Dermis microvascular lymphatic vessel endothelial cell (primary cell): Measurements from ENCODE around the gene PFKFB2. TPM values are rescaled to one million over a fixed set of nuclear protein-coding genes. Genes with fewer than 3 reads are reported as not detected.
"Not testable (repeated sequence)": the region's sequence is repeated elsewhere in the genome, so short reads cannot be mapped to it uniquely, and the experiment has no call there.

Experiments used
- DNase-seq, 2 donors: peaks; one replicate each; pipeline versions ENCODE4 v3.0.0 to v3.0.0-alpha.2; 2010; ENCODE audit warnings: low read depth in 2 of 2
- total RNA-seq: library from RNA; depleted of rRNA; stranded (reverse); fragments of >200 nt; gene quantifications from 2 replicates; pipeline ENCODE4 v1.2.1, GENCODE V29; 2014

PFKFB2 gene
- total RNA-seq, 1 donor from 2014 or later, result 0.90 TPM

DNA sequence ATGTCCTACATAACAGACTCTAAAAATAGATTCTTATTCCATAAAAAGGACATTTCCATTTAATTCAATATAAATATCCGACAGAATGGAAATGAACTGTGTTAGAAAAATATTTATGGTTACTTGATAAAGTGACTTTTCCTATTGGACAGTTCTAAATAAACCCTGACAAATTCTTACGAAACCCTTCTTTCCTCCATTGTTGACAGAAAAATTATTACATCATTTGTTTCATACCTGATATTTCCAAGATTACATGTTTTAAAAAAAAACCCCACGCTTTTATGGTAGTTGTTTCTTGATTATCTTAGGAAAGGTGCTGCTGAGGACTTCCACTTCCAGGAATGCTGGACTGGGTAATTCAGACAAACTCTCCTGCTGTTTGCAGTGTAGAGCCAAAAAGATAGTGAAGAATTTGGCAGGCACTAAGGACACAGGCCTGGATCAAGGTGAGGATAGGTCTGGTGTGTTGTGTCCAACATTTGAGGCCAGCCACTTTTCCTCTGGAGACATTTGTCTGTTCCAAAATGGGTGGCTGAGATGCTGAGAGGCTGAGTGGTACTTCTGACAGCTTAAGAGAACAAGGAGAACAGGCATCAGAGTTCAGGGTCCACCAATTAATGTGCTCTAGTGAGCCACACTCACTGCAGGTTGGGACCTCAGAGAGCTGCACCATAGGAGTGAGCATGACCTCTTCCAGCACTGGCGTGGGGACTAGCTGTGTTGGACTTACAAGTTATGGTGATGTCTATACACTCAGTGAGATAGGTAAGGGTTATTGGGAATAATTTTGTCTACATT is 13.5 kb upstream of the PFKFB2 start:
- DNase-seq, result no peak

DNA sequence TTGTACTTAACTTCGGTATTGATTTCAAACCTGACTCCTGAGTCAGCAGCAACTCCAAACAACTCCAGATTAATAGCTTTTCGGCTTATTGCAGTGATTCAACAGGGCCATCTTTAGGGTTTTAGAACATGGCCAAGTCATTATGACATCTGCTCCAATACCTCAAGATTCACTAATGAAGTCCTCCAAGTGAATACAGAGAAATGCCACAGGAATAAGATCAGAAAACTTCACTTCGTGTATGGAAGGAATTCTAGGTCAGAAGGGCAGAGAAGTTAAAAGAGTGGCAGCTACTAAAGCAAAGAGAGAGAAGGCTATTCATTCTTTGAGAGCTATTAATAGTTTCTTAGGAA is 12.9 kb upstream of the PFKFB2 start:
- DNase-seq, result no peak

DNA sequence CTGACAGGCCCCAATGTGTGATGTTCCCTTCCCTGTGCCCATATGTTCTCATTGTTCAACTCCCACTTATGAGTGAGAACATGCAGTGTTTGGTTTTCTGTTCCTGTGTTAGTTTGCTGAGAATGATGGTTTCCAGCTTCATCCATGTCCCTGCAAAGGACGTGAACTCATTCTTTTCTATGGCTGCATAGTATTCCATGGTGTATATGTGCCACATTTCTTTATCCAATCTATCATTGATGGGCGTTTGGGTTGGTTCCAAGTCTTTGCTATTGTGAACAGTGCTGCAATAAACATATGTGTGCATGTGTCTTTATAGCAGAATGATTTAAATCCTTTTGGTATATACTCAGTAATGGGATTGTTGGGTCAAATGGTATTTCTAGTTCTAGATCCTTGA is 11.7 kb upstream of the PFKFB2 start:
- DNase-seq, result not testable (repeated sequence)

DNA sequence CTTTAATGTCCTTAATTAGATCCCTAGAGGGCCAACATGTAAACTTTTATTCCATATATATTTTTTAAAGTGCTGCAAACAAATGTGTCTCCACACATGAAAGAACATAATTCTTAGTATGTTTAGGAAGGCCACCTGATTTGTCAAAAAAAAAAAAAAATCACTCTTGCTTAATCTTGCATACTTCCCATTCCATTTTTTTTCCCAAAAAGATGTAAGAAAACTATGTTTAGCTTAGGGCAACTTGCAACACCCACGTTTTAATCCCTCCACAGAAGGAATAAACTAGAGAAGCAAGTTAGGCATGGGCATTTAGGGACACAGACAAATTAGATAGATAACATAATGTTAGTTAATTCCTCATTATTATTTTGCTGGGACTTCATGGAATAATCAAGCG is 7.6 kb upstream of the PFKFB2 start:
- no peak for DNase-seq

DNA sequence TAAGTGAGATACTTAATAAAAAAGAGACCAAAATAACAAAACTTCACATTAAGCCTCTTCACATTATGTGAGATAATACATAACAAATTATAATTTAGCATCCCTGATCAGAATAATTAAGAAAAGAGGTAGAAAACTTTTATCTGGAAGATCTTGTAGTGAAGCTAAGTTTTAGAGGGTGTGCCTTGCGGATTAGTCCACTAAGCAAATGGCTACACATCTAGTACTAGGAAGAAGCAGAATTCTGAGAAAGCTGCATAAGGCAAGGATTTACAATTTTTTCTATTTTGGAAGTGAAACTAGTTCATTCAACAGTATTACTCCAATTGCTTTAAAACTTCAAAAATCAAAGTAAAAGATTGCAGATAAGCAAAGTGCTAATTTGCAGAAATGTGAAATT is 5.6 kb upstream of the PFKFB2 start:
- DNase-seq, result no peak

DNA sequence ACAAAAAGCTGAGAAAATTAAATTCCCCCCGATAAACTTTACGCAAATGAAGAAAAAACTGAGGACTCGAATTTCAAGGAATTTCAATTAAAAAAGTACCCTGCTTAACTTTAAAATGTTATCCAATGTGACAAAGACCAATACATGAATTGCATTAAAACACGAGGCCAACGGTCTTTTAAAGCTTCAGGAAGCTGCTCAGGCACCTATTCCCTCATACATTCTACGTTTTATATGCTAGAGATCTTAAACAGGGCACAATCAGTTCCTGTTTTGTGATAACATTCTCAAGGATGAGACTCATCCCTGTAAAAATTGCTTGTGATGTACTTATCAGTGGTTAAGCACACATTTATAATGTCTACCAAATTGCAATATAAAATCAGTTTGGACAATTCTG is 5.0 kb upstream of the PFKFB2 start:
- DNase-seq, result no peak

DNA sequence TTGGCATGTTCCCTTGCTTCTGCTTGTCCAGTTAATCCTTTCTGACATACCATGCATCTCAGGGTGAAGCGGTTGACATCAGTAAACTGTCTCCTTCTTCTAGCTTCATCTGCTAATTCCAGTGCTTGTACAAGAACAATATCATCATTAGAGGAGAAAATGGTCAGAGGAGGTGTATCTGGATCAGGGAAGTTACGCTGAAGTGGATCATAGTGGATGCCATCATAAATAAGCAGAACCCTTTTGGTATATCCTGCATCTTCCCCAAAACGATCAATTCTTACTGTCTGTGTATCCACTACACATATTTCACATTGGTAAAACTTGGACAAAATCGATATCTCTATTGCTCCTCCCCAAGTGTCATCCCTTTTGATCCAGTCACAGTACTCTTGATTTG is 4.0 kb upstream of the PFKFB2 start:
- DNase-seq, result no peak

DNA sequence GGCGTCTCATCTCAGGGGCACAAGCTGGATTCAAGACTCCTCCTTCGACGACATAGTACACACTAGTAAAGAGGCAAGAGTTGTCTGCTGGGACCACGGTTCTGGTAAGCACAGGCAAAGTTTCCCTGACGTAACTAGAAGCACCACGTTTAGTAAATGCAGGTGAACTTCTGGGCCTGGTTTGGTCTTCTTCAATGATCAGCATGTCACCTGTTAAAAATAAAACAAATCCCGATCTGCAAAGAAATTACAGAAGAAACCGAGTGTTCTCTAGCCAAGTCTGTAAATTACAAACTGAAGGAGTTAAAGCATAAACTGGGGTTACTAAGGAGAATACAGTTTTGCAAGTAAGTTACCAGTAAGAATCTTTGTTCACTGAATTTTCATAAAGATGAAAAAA is 3.6 kb upstream of the PFKFB2 start:
- DNase-seq, result no peak

DNA sequence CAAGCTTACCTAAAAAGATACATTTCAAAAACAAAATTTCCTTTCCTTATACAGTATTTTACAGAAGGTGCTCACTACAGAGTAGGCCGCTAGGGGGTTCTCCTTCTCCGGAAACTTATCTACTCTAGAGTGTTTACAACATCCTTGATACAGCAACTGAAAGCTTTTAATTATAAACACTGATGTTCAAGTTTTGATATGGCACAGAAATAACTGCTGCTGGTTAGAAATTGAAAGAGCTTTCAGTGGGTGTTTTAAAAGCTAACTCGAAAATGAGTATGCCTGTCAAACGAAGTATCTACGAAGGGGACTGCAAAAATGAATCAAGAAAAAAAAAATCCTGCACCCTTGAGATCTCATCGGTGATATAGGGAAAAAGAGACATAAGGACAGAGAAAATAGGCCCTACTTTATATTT is 3.1 kb upstream of the PFKFB2 start:
- DNase-seq, result peak; percentile 21 to 59

DNA sequence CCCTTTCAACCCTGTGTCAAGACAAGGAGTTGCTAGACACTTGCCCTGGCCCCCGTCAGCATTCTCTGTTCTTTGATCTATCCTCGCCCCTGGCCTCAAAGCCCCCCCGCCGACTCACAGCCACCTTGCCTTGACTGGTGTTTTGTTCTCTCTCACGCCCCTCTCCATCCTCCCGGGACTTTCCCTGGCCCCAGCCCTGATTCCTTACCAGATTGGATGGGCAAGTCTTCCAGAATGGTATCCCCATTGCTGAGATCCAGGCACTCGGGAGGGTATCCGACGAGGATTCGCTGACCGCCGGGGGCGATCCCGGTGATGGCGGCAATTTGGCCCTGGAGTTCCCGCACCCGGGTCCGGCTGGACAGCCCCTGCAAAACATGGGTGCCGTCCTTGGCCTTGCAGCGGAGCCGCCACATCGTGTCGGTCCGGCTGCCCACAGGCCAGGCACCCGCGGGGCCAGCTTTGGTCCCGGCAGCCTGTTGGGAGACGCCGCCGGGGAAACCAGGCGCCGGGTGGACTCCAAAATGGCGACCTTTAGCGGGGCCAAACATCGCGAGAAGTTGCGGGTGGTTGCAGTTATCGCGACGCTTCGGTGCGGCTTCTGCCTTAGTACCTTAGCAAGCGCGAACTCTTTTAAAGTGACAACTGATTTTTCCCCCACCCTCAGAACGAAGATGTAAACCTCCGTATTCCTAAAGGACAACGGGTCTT is 2.4 kb upstream of the PFKFB2 start:
- peak; percentile 81 to 85 for DNase-seq

DNA sequence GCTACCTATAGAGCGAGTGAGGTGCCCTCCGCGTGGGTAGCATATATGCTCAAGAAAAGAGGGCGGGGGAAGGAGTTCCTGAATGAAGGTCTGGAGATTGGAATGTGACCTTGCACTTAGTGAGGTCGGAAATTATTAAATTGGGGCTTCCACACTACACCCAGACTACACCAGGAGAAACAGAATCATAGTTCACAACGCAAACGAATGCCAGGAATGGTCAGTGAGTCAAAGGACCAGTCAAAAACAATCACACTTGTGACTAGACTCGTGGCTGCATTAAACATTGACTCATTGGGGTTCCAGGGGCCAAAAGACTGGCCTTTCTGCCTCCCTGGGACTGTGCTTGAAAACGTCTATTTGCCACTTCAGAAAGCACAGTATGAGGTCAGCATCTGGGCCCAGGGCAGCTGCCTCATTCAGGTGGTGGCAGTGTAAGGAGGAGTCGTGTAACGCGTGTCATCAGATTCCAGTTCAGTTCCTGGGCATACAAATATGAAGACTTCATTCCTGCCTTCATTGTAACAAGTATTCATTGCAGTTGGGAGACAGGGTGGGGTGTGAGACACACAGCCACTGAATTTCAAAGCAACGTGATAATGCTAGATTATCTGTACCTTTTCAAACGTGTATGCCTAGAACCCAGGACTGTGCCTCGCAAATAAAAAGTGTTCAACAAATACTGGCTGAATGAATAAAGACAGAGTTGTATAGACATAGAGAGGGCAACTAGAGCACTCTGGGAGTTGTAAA is 1.7 kb upstream of the PFKFB2 start, which contains the start of gene YOD1:
TSS of gene YOD1 (minus strand) at position 18 of the 753 bp plus-strand sequence. CDS start 178 bp downstream, outside the sequence.
- DNase-seq, result peak in 1 of 2 donors; percentile 2

DNA sequence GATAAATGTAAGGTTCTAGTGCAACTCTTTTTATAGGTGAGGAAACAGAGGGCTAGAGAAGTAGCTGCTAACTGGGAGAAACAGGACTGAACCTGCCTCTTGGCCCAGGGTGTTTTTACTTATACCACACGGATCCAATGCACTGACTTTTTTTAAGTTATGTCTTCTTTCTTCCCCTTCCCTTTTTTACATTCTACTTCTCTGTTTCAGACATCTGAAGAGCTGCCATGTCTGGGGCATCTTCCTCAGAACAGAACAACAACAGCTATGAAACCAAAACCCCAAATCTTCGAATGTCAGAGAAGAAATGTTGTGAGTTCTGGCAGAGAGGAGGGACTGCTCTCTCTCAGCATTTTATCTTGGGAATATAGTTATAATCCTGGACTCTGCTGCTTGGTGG is 1.4 kb downstream of the PFKFB2 start:
- DNase-seq, result no peak

DNA sequence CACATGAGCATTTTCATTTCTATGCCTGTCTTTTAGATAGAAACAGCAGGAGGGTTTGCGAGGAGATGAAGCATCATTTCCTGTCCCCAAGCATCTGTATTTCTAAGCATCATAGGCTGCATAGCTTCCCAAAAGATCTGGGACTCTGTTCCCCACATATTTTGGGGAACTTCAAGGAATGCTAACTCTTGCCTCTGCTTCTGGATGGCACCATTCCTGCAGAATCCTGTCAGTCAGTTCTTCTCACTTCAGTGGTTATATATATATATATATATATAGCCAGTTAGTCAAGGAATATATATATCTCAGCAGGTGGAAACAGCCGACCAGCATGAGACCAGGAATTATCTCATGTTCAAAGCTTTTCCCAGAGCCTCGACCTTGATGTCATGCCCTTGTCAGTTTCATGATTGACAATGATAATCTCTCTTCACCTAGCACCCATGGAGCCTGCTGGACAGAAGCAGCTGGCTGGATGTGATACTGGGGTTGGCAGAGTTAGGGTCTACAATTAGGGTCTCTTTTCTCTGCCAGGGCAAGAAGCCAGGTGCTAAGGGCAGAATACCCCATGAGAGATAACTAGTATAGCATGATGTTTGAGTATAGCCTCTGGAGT is 2.4 kb downstream of the PFKFB2 start:
- DNase-seq, result no peak

DNA sequence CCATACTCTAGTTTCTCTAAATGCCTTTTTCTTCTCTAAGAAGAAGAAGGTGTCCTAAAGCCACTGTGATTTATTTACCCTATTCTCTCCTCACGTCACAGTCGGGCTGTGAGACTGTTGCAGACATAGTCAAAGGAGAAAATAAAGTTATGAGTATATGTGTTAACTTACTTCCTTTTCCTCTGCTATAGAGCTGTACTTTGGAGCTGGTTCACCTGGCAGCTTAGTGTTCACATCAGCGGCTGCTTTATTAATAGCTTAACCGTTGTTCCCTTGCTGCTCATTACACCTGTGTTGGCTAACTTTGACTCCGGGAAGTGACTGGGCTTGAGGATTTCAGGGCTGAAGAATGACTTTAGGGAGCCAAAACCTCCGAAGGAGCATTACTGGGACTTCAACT is 3.6 kb downstream of the PFKFB2 start:
- DNase-seq, result no peak

DNA sequence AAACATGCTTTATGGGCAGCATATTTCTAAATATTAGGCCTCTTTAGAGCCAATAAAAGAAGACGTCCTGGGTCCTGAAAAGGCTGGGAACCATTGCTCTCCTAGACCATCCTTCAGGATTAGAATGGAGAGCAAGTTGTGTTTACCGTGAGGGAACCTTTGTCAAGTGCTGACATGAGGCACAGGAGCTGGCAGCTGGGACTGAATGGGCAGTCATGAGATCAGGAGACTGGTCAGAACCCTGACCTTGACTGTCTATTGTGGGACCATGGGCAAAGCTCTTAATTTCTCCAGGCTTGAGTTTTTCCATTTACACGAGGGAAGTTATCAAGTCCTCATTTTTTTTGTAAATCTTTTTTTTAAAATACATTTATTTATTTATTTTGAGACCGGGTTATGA is 5.2 kb downstream of the PFKFB2 start:
- DNase-seq, result no peak

DNA sequence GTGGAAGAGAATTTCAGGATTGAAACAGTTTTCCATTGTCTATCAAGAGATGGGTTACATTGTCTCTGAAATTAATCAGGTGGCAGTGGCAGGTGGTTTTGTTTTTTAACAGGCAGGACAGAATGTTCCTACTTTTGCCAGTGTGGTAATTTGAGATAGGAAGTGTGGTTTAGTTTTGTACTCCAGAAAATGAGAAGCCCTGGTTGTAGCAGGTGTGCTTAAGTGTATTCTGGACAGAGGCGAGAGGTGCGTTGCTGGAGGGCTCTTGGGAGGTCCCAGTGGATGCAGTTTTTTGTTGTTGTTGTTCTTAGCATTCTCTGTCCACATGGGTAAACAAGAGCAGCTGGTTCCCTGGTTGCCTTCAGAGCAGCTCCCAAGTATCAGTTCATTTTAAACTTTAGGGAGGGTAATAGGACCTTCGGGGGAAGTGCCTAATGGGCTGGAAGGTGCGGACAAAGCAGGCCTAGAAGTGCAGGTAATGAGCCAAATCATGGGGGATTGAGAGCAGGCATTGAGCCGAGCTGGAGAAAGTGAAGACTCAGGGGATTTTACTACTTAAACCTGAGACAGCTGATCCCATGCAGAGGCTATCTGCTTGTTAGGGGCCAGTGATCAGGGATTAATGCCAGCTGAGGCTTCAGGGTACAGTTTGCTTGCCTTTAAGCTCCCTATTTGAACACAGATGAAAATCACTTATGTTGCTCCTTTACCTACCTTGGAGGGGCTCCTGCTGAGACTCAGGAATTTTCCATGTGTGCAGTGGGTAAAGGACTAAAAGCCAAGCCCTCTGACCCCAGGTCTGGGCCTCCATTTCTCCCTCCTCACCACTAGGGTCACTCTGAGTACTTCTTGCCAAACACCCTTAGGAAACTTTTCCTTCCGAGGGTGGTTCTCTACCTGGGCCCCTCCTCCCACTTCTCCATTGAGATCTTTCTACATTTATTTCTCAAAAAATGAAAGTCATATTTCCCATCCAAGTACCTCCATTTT is 6.1 kb downstream of the PFKFB2 start:
- DNase-seq, result no peak

DNA sequence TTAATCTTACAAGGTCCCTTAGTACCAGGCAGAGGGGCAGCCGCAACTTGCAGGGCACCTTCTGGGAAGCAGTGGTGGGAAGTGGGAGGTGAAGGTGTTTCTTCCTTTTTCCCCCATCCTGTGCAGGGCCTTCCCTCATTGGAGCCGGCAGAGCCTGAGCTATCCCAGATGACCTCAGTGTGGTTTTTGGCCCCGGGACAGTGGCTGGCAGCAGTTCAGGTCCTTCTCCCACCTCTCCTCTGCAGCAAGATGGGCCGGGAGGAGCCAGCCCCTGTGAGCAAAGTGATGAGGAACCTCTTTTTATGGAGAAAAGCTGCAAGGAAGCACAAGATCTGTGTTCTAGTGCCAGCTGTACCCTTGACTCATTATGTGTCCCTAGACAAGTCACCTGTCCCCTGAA is 6.8 kb downstream of the PFKFB2 start:
- DNase-seq, result no peak

DNA sequence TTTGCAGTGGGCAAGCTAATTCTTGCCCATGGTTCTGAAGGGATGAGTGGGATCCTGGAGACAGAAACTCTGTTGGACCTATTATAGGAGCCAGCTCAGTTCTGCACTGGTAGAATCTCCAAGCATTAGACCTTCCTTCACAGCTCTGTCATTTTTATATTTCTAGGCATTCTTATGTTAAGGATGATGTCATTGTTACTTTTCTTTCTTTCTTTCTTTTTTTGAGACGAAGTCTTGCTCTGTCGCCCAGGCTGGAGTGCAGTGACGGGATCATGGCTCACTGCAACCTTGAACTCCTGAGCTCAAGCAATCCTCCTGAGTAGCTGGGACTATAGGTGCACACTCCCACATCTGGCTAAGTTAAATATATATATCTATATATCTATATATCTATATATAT is 7.5 kb downstream of the PFKFB2 start:
- DNase-seq, result no peak

DNA sequence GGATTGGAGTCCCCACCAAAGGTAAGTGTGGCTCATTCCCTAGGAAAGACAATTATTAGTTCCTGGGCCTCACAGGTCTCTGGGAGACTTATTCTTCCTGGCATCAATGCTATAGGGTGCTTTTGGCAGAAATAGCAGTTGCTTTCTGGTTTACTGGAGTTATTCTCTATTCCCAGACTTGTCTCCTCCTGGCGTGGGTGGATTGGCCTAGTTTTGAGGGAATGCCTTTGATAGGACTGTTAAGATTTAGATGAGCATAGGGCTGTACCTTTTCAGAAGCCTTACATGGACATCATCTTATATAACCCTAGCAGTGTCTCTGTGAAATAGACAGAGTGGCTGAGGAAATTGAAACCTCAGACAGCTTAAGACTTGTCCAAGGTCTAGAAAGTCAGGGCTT is 9.0 kb downstream of the PFKFB2 start:
- DNase-seq, result no peak

DNA sequence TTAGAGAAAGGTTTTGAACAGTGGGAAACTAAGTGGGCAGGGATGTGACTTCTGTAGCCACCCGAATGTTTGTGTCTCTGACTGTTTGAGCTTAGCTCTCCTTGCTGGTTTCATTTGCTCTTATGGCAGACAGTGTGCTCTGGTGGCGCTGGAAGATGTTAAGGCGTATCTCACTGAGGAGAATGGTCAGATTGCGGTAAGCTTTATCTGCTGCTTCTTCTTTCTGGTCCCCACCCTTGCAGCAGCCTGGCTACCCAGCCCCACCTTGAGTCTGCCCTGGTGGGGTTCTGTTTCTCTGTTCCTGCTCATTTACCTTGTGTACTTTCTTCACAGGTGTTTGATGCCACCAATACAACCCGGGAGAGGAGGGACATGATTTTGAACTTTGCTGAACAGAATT is 9.9 kb downstream of the PFKFB2 start:
- no peak for DNase-seq

DNA sequence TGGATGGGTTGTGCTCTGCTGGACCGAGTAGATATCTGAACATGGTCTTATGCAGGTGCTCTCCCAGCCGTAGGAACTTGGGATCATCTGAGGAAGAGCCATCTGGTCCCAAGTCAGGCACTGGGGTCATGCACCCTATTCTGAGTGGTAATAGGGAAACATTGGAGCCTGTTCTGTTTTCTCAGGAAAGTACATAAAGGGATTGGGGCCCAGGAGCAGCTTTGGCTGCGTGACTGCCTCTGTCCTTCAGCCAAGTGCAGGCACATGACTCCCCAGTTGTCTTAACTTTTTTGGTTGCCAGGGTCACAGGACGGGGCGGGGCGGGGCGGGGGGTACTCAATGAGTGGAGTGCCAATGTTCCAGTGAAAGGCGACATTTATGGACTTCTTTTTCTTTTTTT is 11.5 kb downstream of the PFKFB2 start:
- DNase-seq, result no peak
